H1 (cell line): Measurements from ENCODE around the gene CROCC2. TPM values are rescaled to one million over a fixed set of nuclear protein-coding genes. Genes with fewer than 3 reads are reported as not detected.

Experiments
- CTCF ChIA-PET: fragments of 300-600 bp; sonication (Branson Sonifier 250); formaldehyde crosslinking; loops from one replicate; lab custom pipeline; 2021; ENCODE audit not compliant: partially characterized antibody; lab: Charles Lee
- POLR2A ChIA-PET: fragments of 300-600 bp; sonication (Branson Sonifier 250); formaldehyde crosslinking; loops from one replicate; lab custom pipeline; 2021; ENCODE audit warnings: inconsistent platforms; ENCODE audit not compliant: partially characterized antibody; lab: Charles Lee
- DNase-seq, 2 experiments: peaks; one replicate each; pipeline versions ENCODE4 v3.0.0 to v3.0.0-alpha.2; 2010 to 2022; ENCODE audit warnings: low spot score in 2 of 2, low read depth in 1 of 2, mixed read lengths in 1 of 2
- FAIRE-seq: peaks from 2 replicates; lab custom pipeline; 2011; peaks lifted over from hg19 to GRCh38; lab: Jason Lieb, UNC
- H2AFZ ChIP-seq: 2 replicates; pipeline ENCODE4 v1.8.1; 2012; ENCODE audit warnings: low read length, inconsistent platforms
- H2AK5ac ChIP-seq: 2 replicates; pipeline ENCODE4 v1.6.1; 2013; ENCODE audit warnings: low read depth, low read length
- H2BK120ac ChIP-seq: replicated peaks from 2 replicates; pipeline ENCODE3; 2013; ENCODE audit warnings: low read depth, low read length, inconsistent platforms
- H2BK12ac ChIP-seq: 2 replicates; pipeline ENCODE4 v1.6.1; 2013; ENCODE audit warnings: low read depth, low read length
- H2BK15ac ChIP-seq: 2 replicates; pipeline ENCODE4 v1.6.1; 2013; ENCODE audit warnings: low read length
- H2BK20ac ChIP-seq: 2 replicates; pipeline ENCODE4 v1.6.1; 2013; ENCODE audit warnings: low read length
- H2BK5ac ChIP-seq: 2 replicates; pipeline ENCODE4 v1.6.1; 2013; ENCODE audit warnings: low read depth, low read length
- H3K14ac ChIP-seq: 2 replicates; pipeline ENCODE4 v1.6.1; 2013; ENCODE audit warnings: inconsistent platforms; ENCODE audit not compliant: insufficient read length
- H3K18ac ChIP-seq: 2 replicates; pipeline ENCODE4 v1.6.1; 2013; ENCODE audit warnings: low read length; ENCODE audit errors: extremely low read depth
- H3K23ac ChIP-seq: 2 replicates; pipeline ENCODE4 v1.6.1; 2013; ENCODE audit warnings: inconsistent platforms; ENCODE audit not compliant: insufficient read length
- H3K23me2 ChIP-seq: 2 replicates; pipeline ENCODE4 v1.6.1; 2013; ENCODE audit warnings: low read depth, low read length
- H3K27ac ChIP-seq: 2 replicates; pipeline ENCODE4 v1.6.1; 2011; ENCODE audit warnings: low read depth, low read length, inconsistent platforms
- H3K27me3 ChIP-seq, 4 experiments: replicated peaks in 1 of 4; 1 replicate in 1 of 4; 2 replicates in 3 of 4; pipeline versions ENCODE4 v1.6.1 to v1.8.1; 2011 to 2013; ENCODE audit warnings: low read length in 3 of 4, mild to moderate bottlenecking in 3 of 4, inconsistent platforms in 2 of 4, mixed read lengths in 2 of 4, moderate library complexity in 1 of 4; ENCODE audit not compliant: control insufficient read depth in 3 of 4, insufficient read depth in 3 of 4; ENCODE audit errors: extremely low read depth in 1 of 4
- H3K36me3 ChIP-seq, 4 experiments: 2 replicates each; pipeline versions ENCODE4 v1.6.1 to v1.8.1; 2011 to 2013; ENCODE audit warnings: mild to moderate bottlenecking in 4 of 4, low read length in 3 of 4, moderate library complexity in 2 of 4, control low read depth in 1 of 4, inconsistent platforms in 1 of 4; ENCODE audit not compliant: insufficient read depth in 4 of 4, control insufficient read depth in 2 of 4
- H3K4ac ChIP-seq: replicated peaks from 2 replicates; pipeline ENCODE3; 2013; ENCODE audit warnings: low read length, low read depth, mixed read lengths, inconsistent platforms; ENCODE audit not compliant: insufficient read length
- H3K4me1 ChIP-seq, 4 experiments: replicated peaks in 1 of 4; 1 replicate in 1 of 4; 2 replicates in 3 of 4; pipeline versions ENCODE4 v1.6.1 to v1.8.1; 2011 to 2013; ENCODE audit warnings: low read length in 3 of 4, inconsistent platforms in 2 of 4, mixed read lengths in 1 of 4; ENCODE audit not compliant: insufficient read depth in 4 of 4, control insufficient read depth in 3 of 4
- H3K4me2 ChIP-seq, 2 experiments: 2 replicates each; pipeline versions ENCODE4 v1.6.1 to v1.8.1; 2011 to 2013; ENCODE audit warnings: low read depth in 2 of 2, low read length in 2 of 2, control low read depth in 1 of 2, inconsistent platforms in 1 of 2, mild to moderate bottlenecking in 1 of 2; ENCODE audit not compliant: insufficient read depth in 1 of 2
- H3K4me3 ChIP-seq, 4 experiments: fragments of 200-600, 300-600 bp in 1 of 4; sonication (generic), shearing (Covaris generic), sonication (Bioruptor Twin) in 1 of 4; 2 replicates each; pipeline versions ENCODE4 v1.5.1 to v1.8.1; 2011 to 2016; ENCODE audit warnings: low read length in 4 of 4, low read depth in 3 of 4, control low read depth in 2 of 4, inconsistent platforms in 2 of 4, mild to moderate bottlenecking in 2 of 4, mixed read lengths in 1 of 4, moderate library complexity in 1 of 4; ENCODE audit not compliant: insufficient read depth in 2 of 4; ENCODE audit errors: extremely low read depth in 1 of 4
- H3K56ac ChIP-seq: replicated peaks from 2 replicates; pipeline ENCODE3; 2013; ENCODE audit warnings: low read depth, mild to moderate bottlenecking, mixed read lengths, low read length, inconsistent platforms; ENCODE audit not compliant: insufficient read length
- H3K79me1 ChIP-seq: 2 replicates; pipeline ENCODE4 v1.6.1; 2013; ENCODE audit warnings: low read depth, low read length, control low read depth
- H3K79me2 ChIP-seq, 2 experiments: 2 replicates each; pipeline versions ENCODE4 v1.6.1 to v1.8.1; 2012 to 2013; ENCODE audit warnings: low read length in 2 of 2, mild to moderate bottlenecking in 2 of 2, inconsistent platforms in 1 of 2; ENCODE audit not compliant: insufficient read depth in 2 of 2, control insufficient read depth in 1 of 2
- H3K9ac ChIP-seq, 4 experiments: replicated peaks in 1 of 4; 1 replicate in 1 of 4; 2 replicates in 3 of 4; pipeline versions ENCODE4 v1.6.1 to v1.8.1; 2011 to 2013; ENCODE audit warnings: low read depth in 3 of 4, low read length in 3 of 4, control low read depth in 2 of 4, mild to moderate bottlenecking in 2 of 4, moderate library complexity in 2 of 4, inconsistent platforms in 1 of 4; ENCODE audit errors: extremely low read depth in 1 of 4
- H3K9me3 ChIP-seq, 2 experiments: 2 replicates each; pipeline versions ENCODE4 v1.6.1 to v1.8.1; 2012 to 2013; ENCODE audit warnings: mild to moderate bottlenecking in 2 of 2, moderate library complexity in 2 of 2, control low read depth in 1 of 2, inconsistent platforms in 1 of 2, low read depth in 1 of 2, low read length in 1 of 2, mixed read lengths in 1 of 2; ENCODE audit not compliant: insufficient read depth in 2 of 2
- H4K20me1 ChIP-seq, 2 experiments: replicated peaks in 1 of 2; 2 replicates each; pipeline versions ENCODE3 to v1.8.1; 2011 to 2013; ENCODE audit warnings: inconsistent platforms in 2 of 2, low read length in 2 of 2, mild to moderate bottlenecking in 1 of 2; ENCODE audit not compliant: insufficient read depth in 2 of 2, control insufficient read depth in 1 of 2
- H4K5ac ChIP-seq: 2 replicates; pipeline ENCODE4 v1.6.1; 2013; ENCODE audit warnings: low read length, low read depth, mixed read lengths, inconsistent platforms; ENCODE audit not compliant: insufficient read length
- H4K8ac ChIP-seq: 2 replicates; pipeline ENCODE4 v1.8.0; 2013; ENCODE audit warnings: mild to moderate bottlenecking, moderate library complexity, low read length, inconsistent platforms; ENCODE audit not compliant: insufficient read depth; ENCODE audit errors: extremely low read depth
- H4K91ac ChIP-seq: replicated peaks from 2 replicates; pipeline ENCODE3; 2013; ENCODE audit warnings: low read length, mixed read lengths, inconsistent platforms; ENCODE audit not compliant: insufficient read length
- WGBS, 2 experiments: shearing (Covaris generic) in 1 of 2; methylation state at CpG; one replicate each; pipeline versions ENCODE4 v1.1.6 to v1.1.7; 2013 to 2015; ENCODE audit warnings: low lambda C conversion rate in 2 of 2, mixed read lengths in 2 of 2, inconsistent platforms in 1 of 2, low coverage in 1 of 2, missing lambda C conversion rate in 1 of 2; ENCODE audit not compliant: insufficient replicate concordance in 2 of 2, insufficient coverage in 1 of 2, insufficient read length in 1 of 2; ENCODE audit errors: extremely low coverage in 1 of 2, missing lambda C conversion rate in 1 of 2; 5-methylcytosine and 5-hydroxymethylcytosine counted together
- polyA plus RNA-seq, 7 experiments: library from polyadenylated mRNA; depleted of rRNA in 3 of 7; stranded (reverse) in 5 of 7; unstranded in 2 of 7; fragments of >200 nt in 5 of 7; fragments of 200-250 nt in 2 of 7; gene quantifications; 1 replicate in 5 of 7; 2 replicates in 1 of 7; 4 replicates in 1 of 7; pipeline versions ENCODE4 v1.2.1 to v1.2.3, GENCODE V29; 2011 to 2013; ENCODE audit warnings: missing spikeins in 2 of 7, mixed read lengths in 2 of 7
- total RNA-seq: library from RNA; stranded (reverse); fragmentation: NEBNext Ultra II Directional; extraction: Animal tissue kit (Norgen Biotek cat#: 25700); gene quantifications from 2 replicates; pipeline ENCODE4 v1.2.1, GENCODE V29; 2021

The CROCC2 gene
- total and polyA plus RNA-seq, 2 of the 8 experiments (the other 6 are each of a cell fraction or from before 2014, with no cell fraction given), result not detected

DNA sequence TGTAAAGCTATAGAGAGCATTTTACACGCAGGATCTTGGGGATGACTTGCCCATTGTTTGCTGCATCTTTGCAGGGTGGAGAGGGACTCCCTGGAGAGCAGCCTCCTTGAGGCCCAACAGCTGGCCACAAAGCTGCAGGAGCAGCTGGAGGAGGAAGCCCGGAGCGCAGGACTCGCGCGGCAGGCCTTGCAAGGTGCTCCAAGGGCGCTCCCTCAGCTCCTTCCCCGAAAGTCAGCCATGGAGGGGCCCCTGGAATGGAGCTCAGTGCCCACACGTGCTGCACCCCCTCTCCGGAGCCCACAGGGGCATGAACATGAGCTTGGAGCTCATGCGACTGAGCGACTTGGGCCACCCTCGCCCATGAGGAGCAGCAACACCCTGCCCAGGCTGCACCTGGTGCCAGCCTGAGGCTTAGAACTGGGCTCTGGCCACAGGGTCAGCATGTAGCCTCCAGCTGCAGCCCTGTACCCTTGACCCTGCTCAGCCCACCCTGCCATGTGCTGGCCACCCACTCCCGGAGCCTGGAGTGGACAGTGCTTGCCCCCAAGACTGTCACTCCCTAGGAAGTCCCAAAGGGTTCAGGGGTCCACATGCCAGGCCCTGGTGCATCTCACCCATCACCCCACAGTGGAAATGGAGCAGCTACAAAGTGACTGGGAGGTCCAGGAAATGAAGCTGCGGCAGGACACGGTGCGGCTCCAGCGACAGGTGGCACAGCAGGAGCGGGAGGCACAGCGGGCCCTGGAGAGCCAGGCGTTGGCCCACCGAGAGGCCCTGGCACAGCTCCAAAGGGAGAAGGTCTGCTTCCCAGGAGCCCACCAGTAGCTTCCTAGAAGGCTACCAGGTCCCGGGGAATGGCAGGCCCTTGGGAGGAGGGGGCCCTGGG lies 43.0 kb downstream of the CROCC2 start:
- H3K79me2 ChIP-seq, result no peaks in the 10 kb centered on the region
- no peak overlapping the region for H3K27ac ChIP-seq
- no peaks in the 10 kb centered on the region for H3K27me3 ChIP-seq
- CTCF ChIA-PET, result interaction anchor here (1.0 kb wide), 1 partner anchor 9 kb away, joined by 3 read pairs; no protein-coding TSS in a partner anchor
- no peak overlapping the region for H2BK15ac ChIP-seq
- H3K4ac ChIP-seq, result no peak overlapping the region
- H3K9ac ChIP-seq, result no peak overlapping the region
- no peak for FAIRE-seq
- H3K4me3 ChIP-seq, result no peak overlapping the region
- WGBS, 2 experiments, result 77% methylated on average over 18 of the region's 23 CpGs; no CpG with 5 or more reads in 1 of the 2 experiments
- H4K5ac ChIP-seq, result no peak overlapping the region
- no peak overlapping the region for H3K18ac ChIP-seq
- H4K20me1 ChIP-seq, result peaks cover 0 to 8% of the 10 kb centered on the region in 2 experiments
- H4K91ac ChIP-seq, result no peak overlapping the region
- POLR2A ChIA-PET, result no interaction called here
- DNase-seq, result peak in 1 of 2 experiments; percentile 35
- H3K23ac ChIP-seq, result no peak overlapping the region
- H3K14ac ChIP-seq, result no peak overlapping the region
- no peak overlapping the region for H2AFZ ChIP-seq
- H2BK5ac ChIP-seq, result no peak overlapping the region
- no peak overlapping the region for H4K8ac ChIP-seq
- H3K36me3 ChIP-seq, result no peaks in the 10 kb centered on the region
- H3K4me2 ChIP-seq, result no peak overlapping the region
- H2BK120ac ChIP-seq, result no peak overlapping the region
- H2BK20ac ChIP-seq, result no peak overlapping the region
- no peak overlapping the region for H3K56ac ChIP-seq
- no peaks in the 10 kb centered on the region for H3K79me1 ChIP-seq
- no peaks in the 10 kb centered on the region; a peak in 1 of 4 replicates for H3K9me3 ChIP-seq
- H2AK5ac ChIP-seq, result no peak overlapping the region
- peaks cover 13% of the 10 kb centered on the region; the same call in 1 of the 2 replicates for H3K23me2 ChIP-seq
- no peaks in the 10 kb centered on the region for H3K4me1 ChIP-seq
- H2BK12ac ChIP-seq, result no peak overlapping the region
